PC-3 (cell line): ENCODE measurements around the gene MYH15. TPM values are rescaled to one million over a fixed set of nuclear protein-coding genes. Genes with fewer than 3 reads are reported as not detected.

Experiments used
- ATAC-seq: fragments of 200-7000 bp; cut with Tn5 transposase; 2 replicates; pipeline ENCODE4 v1.9.1; 2020; ENCODE audit warnings: mild to moderate bottlenecking, moderate library complexity
- BruUV-seq: library from RNA; stranded (reverse); fragments of 400-500 nt; replicated peaks from 2 replicates; lab custom pipeline; 2021; lab: Mats Ljungman, UMichigan
- CTCF ChIA-PET: fragments of 300-600 bp; sonication (Branson Sonifier 250); formaldehyde crosslinking; loops from one replicate; lab custom pipeline; 2022; ENCODE audit warnings: antibody characterized with exemption; lab: Charles Lee
- POLR2A ChIA-PET: fragments of 300-600 bp; sonication (Branson Sonifier 250); formaldehyde crosslinking; loops from one replicate; lab custom pipeline; 2022; ENCODE audit warnings: antibody characterized with exemption; ENCODE audit not compliant: unreplicated experiment; lab: Charles Lee
- DNase-seq: peaks from one replicate; pipeline ENCODE4 v3.0.0-alpha.2; 2015
- H2AFZ ChIP-seq: fragments of 300-600 bp; sonication (generic); 2 replicates; pipeline ENCODE4 v1.6.0; 2016; ENCODE audit warnings: antibody characterized with exemption, low read length
- H3F3A ChIP-seq: fragments of 300-600 bp; sonication (generic); one replicate; pipeline ENCODE4 v1.6.0; 2017; ENCODE audit warnings: antibody characterized with exemption, low read length, control low read depth, mild to moderate bottlenecking; ENCODE audit not compliant: unreplicated experiment
- H3K27ac ChIP-seq: fragments of 300-600 bp; sonication (generic); 2 replicates; pipeline ENCODE4 v1.5.1; 2016; ENCODE audit warnings: mild to moderate bottlenecking, low read length
- H3K27me3 ChIP-seq: fragments of 300-600 bp; sonication (generic); 2 replicates; pipeline ENCODE4 v1.6.1; 2016; ENCODE audit warnings: low read length, mixed read lengths
- H3K36me3 ChIP-seq: fragments of 300-600 bp; sonication (generic); 2 replicates; pipeline ENCODE4 v1.6.1; 2016; ENCODE audit warnings: low read depth, mixed run types, low read length, mixed read lengths
- H3K4me1 ChIP-seq: fragments of 300-600 bp; sonication (generic); 2 replicates; pipeline ENCODE4 v1.5.1; 2016; ENCODE audit warnings: low read length; ENCODE audit not compliant: insufficient read depth
- H3K4me2 ChIP-seq: fragments of 300-600 bp; sonication (generic); 2 replicates; pipeline ENCODE4 v1.6.0; 2016; ENCODE audit warnings: low read length
- H3K4me3 ChIP-seq: fragments of 300-600 bp; sonication (generic); 2 replicates; pipeline ENCODE4 v1.5.1; 2016; ENCODE audit warnings: mild to moderate bottlenecking, low read length, mixed read lengths
- H3K79me2 ChIP-seq: fragments of 300-600 bp; sonication (generic); 2 replicates; pipeline ENCODE4 v1.6.1; 2017; ENCODE audit warnings: low read length, mixed read lengths
- H3K9ac ChIP-seq: fragments of 300-600 bp; sonication (generic); 2 replicates; pipeline ENCODE4 v1.6.0; 2016; ENCODE audit warnings: mild to moderate bottlenecking, low read length
- H3K9me2 ChIP-seq: fragments of 300-600 bp; sonication (generic); replicated peaks from 2 replicates; pipeline ENCODE4 v1.6.1; 2016; ENCODE audit warnings: mixed run types, low read length, mixed read lengths
- H3K9me3 ChIP-seq: fragments of 300-600 bp; sonication (generic); 2 replicates; pipeline ENCODE4 v1.6.1; 2016; ENCODE audit warnings: low read length, mixed read lengths
- H4K20me1 ChIP-seq: fragments of 300-600 bp; sonication (generic); 2 replicates; pipeline ENCODE4 v1.6.1; 2016; ENCODE audit warnings: low read length, mixed read lengths
- CTCF ChIP-seq: fragments of 300-600 bp; sonication (generic); conservative IDR thresholded peaks from 2 replicates; pipeline ENCODE4 v1.5.1; 2017; ENCODE audit warnings: antibody characterized with exemption, low read depth, mild to moderate bottlenecking, low read length
- EZH2 ChIP-seq: fragments of 300-600 bp; sonication (generic); IDR thresholded peaks from one replicate; pipeline ENCODE4 v1.6.1; 2017; ENCODE audit warnings: antibody characterized with exemption, mild to moderate bottlenecking, low read length; ENCODE audit not compliant: unreplicated experiment
- EZH2phosphoT487 ChIP-seq: fragments of 300-600 bp; sonication (generic); IDR thresholded peaks from 2 replicates; pipeline ENCODE4 v1.6.1; 2018; ENCODE audit warnings: mild to moderate bottlenecking, antibody characterized with exemption, low read length, borderline replicate concordance
- intact Hi-C: fragments of 100-400 bp; cut with micrococcal nuclease; formaldehyde crosslinking; loops from 2 replicates; pipeline ENCODE4 v1.9.0; 2023
- total RNA-seq: library from RNA; depleted of rRNA; stranded (reverse); fragments of >200 nt; gene quantifications from 2 replicates; pipeline ENCODE4 v1.2.3, GENCODE V29; 2014

The MYH15 gene
- total RNA-seq, 1 experiment from 2014 or later, result 2.4 TPM

- Histone ChIP-seq H3K4me1 (peaks cover 10% of the 10 kb centered on the region; the same call in 1 of the 2 replicates), H3K9me3 (peaks cover 1% of the 10 kb centered on the region; the same call in 1 of the 2 replicates), H3F3A (no peaks in the 10 kb centered on the region), H3K4me2 (no peak overlapping the region), H3K27ac (no peak overlapping the region), H3K79me2 (no peaks in the 10 kb centered on the region), H3K36me3 (no peaks in the 10 kb centered on the region), H3K9ac (no peak overlapping the region), H3K4me3 (no peak overlapping the region), H2AFZ (no peak overlapping the region), H4K20me1 (no peaks in the 10 kb centered on the region), H3K9me2 (no peaks in the 10 kb centered on the region), H3K27me3 (no peaks in the 10 kb centered on the region)
- no peak for TF ChIP-seq EZH2phosphoT487
- TF ChIP-seq EZH2, result no peak
- no peak for TF ChIP-seq CTCF
- ChIA-PET CTCF (no interaction called here), POLR2A (no interaction called here)
- DNase-seq (peak; percentile 15), ATAC-seq (peak; percentile 65)
- BruUV-seq, result no TSS peak
- intact Hi-C loops, result no loop called here
Observed at GRCh38 chr3:108453565-108453964, 56.8 kb downstream of the MYH15 start.

GRCh38 chr3:108450444-108450843, 60.0 kb downstream of the MYH15 start:
- Histone ChIP-seq H3K4me2 (no peak overlapping the region), H3K27me3 (no peaks in the 10 kb centered on the region), H3K4me1 (peaks cover 8% of the 10 kb centered on the region; the same call in 1 of the 2 replicates), H3K9me2 (no peaks in the 10 kb centered on the region), H3K36me3 (peaks cover 7% of the 10 kb centered on the region; the same call in 1 of the 2 replicates), H3K4me3 (no peak overlapping the region), H3K9ac (no peak overlapping the region), H3F3A (no peaks in the 10 kb centered on the region), H3K27ac (no peak overlapping the region), H2AFZ (no peak overlapping the region), H3K79me2 (no peaks in the 10 kb centered on the region), H4K20me1 (no peaks in the 10 kb centered on the region), H3K9me3 (peaks cover 26% of the 10 kb centered on the region)
- ChIA-PET CTCF (no interaction called here), POLR2A (no interaction called here)
- DNase-seq (no peak), ATAC-seq (no peak)
- intact Hi-C loops, result no loop called here
- BruUV-seq, result no TSS peak
- TF ChIP-seq EZH2 (no peak), CTCF (no peak), EZH2phosphoT487 (no peak)

- no peaks in the 10 kb centered on the region for H4K20me1 ChIP-seq
- H3K4me1 ChIP-seq, result no peaks in the 10 kb centered on the region
- H3F3A ChIP-seq, result no peaks in the 10 kb centered on the region
- POLR2A ChIA-PET, result no interaction called here
- H3K9ac ChIP-seq, result no peak overlapping the region
- TF ChIP-seq CTCF (no peak), EZH2 (no peak), EZH2phosphoT487 (no peak)
- H3K9me3 ChIP-seq, result peaks cover 26% of the 10 kb centered on the region
- no TSS peak for BruUV-seq
- H3K79me2 ChIP-seq, result no peaks in the 10 kb centered on the region
- H3K27me3 ChIP-seq, result no peaks in the 10 kb centered on the region
- H3K4me2 ChIP-seq, result no peak overlapping the region
- CTCF ChIA-PET, result no interaction called here
- peaks cover 7% of the 10 kb centered on the region; the same call in 1 of the 2 replicates for H3K36me3 ChIP-seq
- ATAC-seq (no peak), DNase-seq (no peak)
- intact Hi-C loops, result no loop called here
- H2AFZ ChIP-seq, result no peak overlapping the region
- H3K27ac ChIP-seq, result no peak overlapping the region
- no peak overlapping the region for H3K4me3 ChIP-seq
- no peaks in the 10 kb centered on the region for H3K9me2 ChIP-seq
Observed at GRCh38 chr3:108448593-108448992, 61.8 kb downstream of the MYH15 start.
